OCI-LY1 (cell line): Measurements from ENCODE around the gene FOXE3.

Experiments used
- CTCF ChIP-seq: fragments of 200-600 bp; sonication (generic), shearing (Covaris generic); IDR thresholded peaks from 2 replicates; pipeline ENCODE4 v1.5.1; 2017; ENCODE audit warnings: mild to moderate bottlenecking, antibody characterized with exemption, low read length, moderate library complexity, mixed read lengths
- EZH2 ChIP-seq: fragments of 200-600 bp; sonication (generic), shearing (Covaris generic); IDR thresholded peaks from 2 replicates; pipeline ENCODE4 v1.8.0; 2017; ENCODE audit warnings: borderline replicate concordance, mixed run types, mild to moderate bottlenecking, antibody characterized with exemption, low read length, moderate library complexity, mixed read lengths

DNA sequence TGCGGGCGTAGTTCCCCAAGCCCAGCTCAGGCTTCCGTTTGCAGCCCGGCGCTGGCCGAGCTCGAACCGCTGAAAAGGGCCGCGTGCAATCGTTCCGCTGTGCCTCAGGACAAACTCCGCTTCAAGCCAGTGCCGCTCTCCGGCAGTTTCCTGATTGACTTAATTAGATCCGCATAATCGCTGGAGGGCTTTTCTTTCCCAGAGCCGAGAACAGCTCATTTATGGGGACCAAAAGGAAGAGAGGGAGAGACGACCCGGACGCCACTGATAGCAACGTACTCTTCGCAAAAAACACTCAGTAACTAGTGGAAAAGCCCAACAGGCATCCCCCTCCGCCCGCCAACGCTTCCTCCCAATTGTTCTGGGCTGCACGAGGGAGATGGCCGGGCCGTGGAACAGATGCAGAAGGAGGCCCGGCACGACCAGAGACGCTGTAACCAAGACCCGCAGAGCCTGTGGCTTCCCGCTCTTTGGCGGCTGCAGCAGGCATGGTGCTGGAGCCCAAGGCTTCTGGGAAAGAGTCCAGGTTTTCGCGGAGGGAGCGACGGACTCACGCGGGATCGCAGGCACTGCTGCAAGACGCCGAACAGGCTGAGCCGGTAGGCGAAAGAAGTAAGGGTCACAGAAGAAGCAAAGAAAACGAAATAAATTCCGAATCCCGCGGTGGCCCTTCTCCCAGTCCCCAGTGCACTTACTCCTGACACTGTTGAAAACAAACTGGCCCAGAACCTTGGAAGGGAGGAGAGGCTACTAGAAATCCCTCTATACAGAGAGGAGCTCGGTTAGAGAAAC lies 18.2 kb downstream of the FOXE3 start:
- TF ChIP-seq CTCF, result no peak
- no peak for TF ChIP-seq EZH2
